ENCODE measurements around the gene RHBDL2. TPM values are rescaled to one million over a fixed set of nuclear protein-coding genes. Genes with fewer than 3 reads are reported as not detected.
A peak's percentile ranks its signal among the peaks of the same experiment; 100 is the strongest.
"Not testable (repeated sequence)": the region's sequence is repeated elsewhere in the genome, so short reads cannot be mapped to it uniquely, and the experiment has no call there.

RHBDL2 gene
- total and polyA plus RNA-seq, 10 of the 15 experiments (the other 5 are each of a cell fraction or from before 2014, with no cell fraction given): 0.05 TPM; not detected in 9

GRCh38 chr1:38977399-38978244 is 36.0 kb upstream of the RHBDL2 start:
- TF ChIP-seq NFYB (IDR thresholded peaks at IDR 0.05; ENCODE audit: insufficient read depth, low read depth, low read length): 0 out of 2 replicates have a peak, but pooled peaks have one; percentile 21
- DNase-seq (ENCODE audit: low read depth, low spot score); ATAC-seq; H4K20me1 ChIP-seq (ENCODE audit: control insufficient read depth, insufficient read depth); H3K36me3 ChIP-seq (ENCODE audit: control insufficient read depth in 2 of 2, insufficient read depth in 2 of 2, low read length in 1 of 2); H3K79me2 ChIP-seq (ENCODE audit: control insufficient read depth, insufficient read depth, low read length); H2AFZ ChIP-seq (ENCODE audit: control insufficient read depth, low read depth, low read length); BruUV-seq (replicated peaks); H3K9me3 ChIP-seq (replicated peaks; ENCODE audit: control insufficient read depth, insufficient read depth, low read length); RAD21 ChIA-PET (ENCODE audit: unreplicated experiment); SMC1A ChIA-PET (ENCODE audit: uncharacterized antibody, unreplicated experiment); intact Hi-C loops (cut with micrococcal nuclease; ENCODE audit: unreplicated experiment); H3K27me3 ChIP-seq (replicated peaks in 1 of 2; ENCODE audit: control insufficient read depth in 2 of 2, insufficient read depth in 2 of 2, low read length in 1 of 2); FAIRE-seq; H3K27ac ChIP-seq (ENCODE audit: control insufficient read depth, insufficient read depth); H3K4me3 ChIP-seq; H3K9ac ChIP-seq (ENCODE audit: control insufficient read depth, insufficient read depth, low read length); H3K4me2 ChIP-seq (ENCODE audit: control insufficient read depth, insufficient read depth); POLR2A ChIA-PET; H3K4me1 ChIP-seq (ENCODE audit: control insufficient read depth, insufficient read depth, low read length); in situ Hi-C loops (cut with MboI): not testable (repeated sequence)
- CTCF ChIA-PET: interaction anchor here (1.2 kb wide), 1 partner anchor 18 kb away, joined by 3 read pairs; no protein-coding TSS in a partner anchor
- 61% methylated on average over 12 of the region's 12 CpGs for WGBS (ENCODE audit: insufficient coverage, insufficient replicate concordance, low lambda C conversion rate, missing lambda C conversion rate)

GRCh38 chr1:38973659-38974437 is 32.2 kb upstream of the RHBDL2 start:
- Histone ChIP-seq H3K4me2 (ENCODE audit: control insufficient read depth, insufficient read depth) (no peak overlapping the region), H4K20me1 (ENCODE audit: control insufficient read depth, insufficient read depth) (no peaks in the 10 kb centered on the region), H3K4me3 (no peak overlapping the region), H3K27me3 (replicated peaks in 1 of 2; ENCODE audit: control insufficient read depth in 2 of 2, insufficient read depth in 2 of 2, low read length in 1 of 2) (no peaks in the 10 kb centered on the region), H3K9ac (ENCODE audit: control insufficient read depth, insufficient read depth, low read length) (no peak overlapping the region), H3K4me1 (ENCODE audit: control insufficient read depth, insufficient read depth, low read length) (no peaks in the 10 kb centered on the region), H2AFZ (ENCODE audit: control insufficient read depth, low read depth, low read length) (no peak overlapping the region), H3K9me3 (replicated peaks; ENCODE audit: control insufficient read depth, insufficient read depth, low read length) (peaks cover 2% of the 10 kb centered on the region; the same call in 1 of the 3 replicates), H3K79me2 (ENCODE audit: control insufficient read depth, insufficient read depth, low read length) (no peaks in the 10 kb centered on the region), H3K36me3 (ENCODE audit: control insufficient read depth in 2 of 2, insufficient read depth in 2 of 2, low read length in 1 of 2) (no peaks in the 10 kb centered on the region), H3K27ac (ENCODE audit: control insufficient read depth, insufficient read depth) (no peak overlapping the region)
- no peak for FAIRE-seq
- ChIA-PET POLR2A (no interaction called here), CTCF (interaction anchor here (1.2 kb wide), 1 partner anchor 119 kb away, joined by 3 read pairs; no protein-coding TSS in a partner anchor), RAD21 (ENCODE audit: unreplicated experiment) (no interaction called here), SMC1A (ENCODE audit: uncharacterized antibody, unreplicated experiment) (interaction anchor here (0.8 kb wide), 1 partner anchor 17 kb away, joined by 3 read pairs; no protein-coding TSS in a partner anchor)
- in situ Hi-C loops (cut with MboI) (no loop called here), intact Hi-C loops (cut with micrococcal nuclease; ENCODE audit: unreplicated experiment) (no loop called here)
- 48% methylated on average over 13 of the region's 13 CpGs for WGBS (ENCODE audit: insufficient coverage, insufficient replicate concordance, low lambda C conversion rate, missing lambda C conversion rate)
- TF ChIP-seq HDAC6 (IDR thresholded peaks at IDR 0.05; ENCODE audit: unreplicated experiment): no peak
- TF ChIP-seq NR2C1 (IDR thresholded peaks at IDR 0.05): no peak
- TF ChIP-seq NFIC (IDR thresholded peaks at IDR 0.05; ENCODE audit: low read depth, low read length): no peak
- TF ChIP-seq IRF5 (IDR thresholded peaks at IDR 0.05; ENCODE audit: borderline replicate concordance): no peak
- TF ChIP-seq TARDBP (IDR thresholded peaks at IDR 0.05; ENCODE audit: borderline replicate concordance): no peak
- TF ChIP-seq SMAD5 (IDR thresholded peaks at IDR 0.05; ENCODE audit: low read depth): no peak
- no peak for TF ChIP-seq CHD1 (IDR thresholded peaks at IDR 0.05; ENCODE audit: low read depth, low read length)
- no peak for TF ChIP-seq ZNF217 (IDR thresholded peaks at IDR 0.05)
- TF ChIP-seq BRCA1 (IDR thresholded peaks at IDR 0.05; ENCODE audit: low read depth, low read length): no peak
- no peak for TF ChIP-seq MXI1 (IDR thresholded peaks at IDR 0.05; ENCODE audit: low read depth, low read length)
- DNase-seq (ENCODE audit: low read depth, low spot score): no peak
- no TSS peak for BruUV-seq (replicated peaks)
- ATAC-seq: no peak
